ENCODE data around the gene TLE1.

DNA sequence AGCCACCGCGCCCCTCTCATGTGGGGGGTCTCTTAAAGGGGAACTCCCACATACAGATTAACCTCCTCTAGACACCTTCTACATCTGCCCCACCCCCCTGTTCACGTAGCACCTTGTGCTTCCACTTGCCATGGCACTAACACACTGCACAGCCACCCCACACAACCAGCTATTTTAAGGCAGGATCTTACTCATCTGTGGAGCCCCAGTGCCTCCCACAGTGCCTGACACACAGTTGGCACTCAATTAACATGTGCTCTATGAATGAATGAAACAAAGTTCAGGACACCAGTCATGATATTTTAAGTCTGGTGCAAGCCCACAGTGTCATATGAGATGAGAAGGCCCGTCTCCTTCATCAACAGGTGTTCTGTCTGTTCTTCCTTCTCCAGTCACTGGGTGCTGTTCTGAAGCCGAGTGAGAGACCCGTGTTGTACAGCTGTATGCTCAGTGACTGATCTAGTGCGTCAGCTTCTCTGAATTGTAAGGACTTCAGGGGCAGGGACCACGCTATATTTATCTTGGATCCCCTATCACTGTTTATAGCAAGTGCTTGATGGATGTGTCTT, 149.1 kb downstream of the TLE1 start:
- TF ChIP-seq CTCF (IDR thresholded peaks at IDR 0.05; ENCODE audit: low read length) (no peak), EZH2 (IDR thresholded peaks at IDR 0.05; ENCODE audit: borderline replicate concordance, low read length) (no peak)
